K562 (cell line): ENCODE results near the gene MAPKAPK3. TPM values are rescaled to one million over a fixed set of nuclear protein-coding genes. Genes with fewer than 3 reads are reported as not detected.
A peak's percentile ranks its signal among the peaks of the same experiment; 100 is the strongest.

Source experiments
- ATAC-seq: fragments of 200-7000 bp; cut with Tn5 transposase; 3 replicates; pipeline ENCODE4 v1.9.1; 2020; ENCODE audit warnings: moderate library complexity
- BruUV-seq: library from RNA; stranded (reverse); fragments of 400-500 nt; replicated peaks from 2 replicates; lab custom pipeline; 2021; lab: Mats Ljungman, UMichigan
- CTCF ChIA-PET: fragments of 300-600 bp; formaldehyde crosslinking; extraction: SDS; loops from one replicate; lab custom pipeline; 2021; ENCODE audit warnings: low intra/inter-chr PET ratio; lab: Yijun Ruan, JAX
- POLR2A ChIA-PET: fragments of 300-600, 350-650 bp; sonication (Branson Sonifier 250); formaldehyde crosslinking; extraction: SDS; loops from one replicate; lab custom pipeline; 2021; ENCODE audit warnings: antibody characterized with exemption, inconsistent platforms; lab: Yijun Ruan, JAX
- DNase-seq, 4 experiments: peaks; one replicate each; pipeline versions ENCODE4 v3.0.0 to v3.0.0-alpha.2; 2011 to 2018; ENCODE audit warnings: low spot score in 3 of 4, mixed read lengths in 3 of 4; ENCODE audit errors: extremely low read depth in 1 of 4
- FAIRE-seq: peaks from 2 replicates; lab custom pipeline; 2011; peaks lifted over from hg19 to GRCh38; lab: Jason Lieb, UNC
- H2AFZ ChIP-seq: 2 replicates; pipeline ENCODE4 v1.6.0; 2011; ENCODE audit warnings: low read depth, low read length, control low read depth, inconsistent platforms
- H3K27ac ChIP-seq: fragments of 200-600 bp; 3 replicates; pipeline ENCODE4 v1.8.0; 2011; ENCODE audit warnings: low read depth, mild to moderate bottlenecking, control low read depth, inconsistent platforms, low read length, moderate library complexity, mixed read lengths; ENCODE audit errors: extremely low read depth
- H3K27me3 ChIP-seq, 2 experiments: fragments of 300-600 bp in 1 of 2; 2 replicates in 1 of 2; 3 replicates in 1 of 2; pipeline versions ENCODE4 v1.6.0 to v1.8.0; 2011; ENCODE audit warnings: inconsistent platforms in 2 of 2, low read length in 2 of 2, mild to moderate bottlenecking in 1 of 2, mixed read lengths in 1 of 2, moderate library complexity in 1 of 2; ENCODE audit not compliant: control insufficient read depth in 2 of 2, insufficient read depth in 2 of 2
- H3K36me3 ChIP-seq: fragments of 300-600 bp; 3 replicates; pipeline ENCODE4 v1.8.0; 2011; ENCODE audit warnings: mild to moderate bottlenecking, low read length, inconsistent platforms; ENCODE audit not compliant: control insufficient read depth, insufficient read depth
- H3K4me1 ChIP-seq, 2 experiments: fragments of 200-600 bp in 1 of 2; replicated peaks in 1 of 2; 2 replicates in 1 of 2; 3 replicates in 1 of 2; pipeline versions ENCODE4 v1.5.1 to v1.8.0; 2011; ENCODE audit warnings: inconsistent platforms in 2 of 2, low read length in 2 of 2, mild to moderate bottlenecking in 1 of 2, mixed read lengths in 1 of 2, moderate library complexity in 1 of 2; ENCODE audit not compliant: control insufficient read depth in 2 of 2, insufficient read depth in 2 of 2
- H3K4me2 ChIP-seq: 2 replicates; pipeline ENCODE4 v1.6.1; 2011; ENCODE audit warnings: low read length, control low read depth, inconsistent platforms, mixed read lengths; ENCODE audit not compliant: insufficient read depth
- H3K4me3 ChIP-seq: fragments of 200-600 bp; sonication (generic), shearing (Covaris generic); 2 replicates; pipeline ENCODE4 v1.5.1; 2016; ENCODE audit warnings: control low read depth, inconsistent platforms
- H3K79me2 ChIP-seq: fragments of 200-600 bp; 3 replicates; pipeline ENCODE4 v1.8.0; 2011; ENCODE audit warnings: low read length, inconsistent platforms; ENCODE audit not compliant: control insufficient read depth, insufficient read depth
- H3K9ac ChIP-seq, 2 experiments: 2 replicates each; pipeline versions ENCODE4 v1.6.0 to v1.6.1; 2011; ENCODE audit warnings: low read depth in 2 of 2, low read length in 2 of 2, control low read depth in 1 of 2, inconsistent platforms in 1 of 2, mild to moderate bottlenecking in 1 of 2, mixed read lengths in 1 of 2; ENCODE audit not compliant: insufficient read depth in 1 of 2
- H3K9me1 ChIP-seq: one replicate; pipeline ENCODE4 v1.6.0; 2011; ENCODE audit warnings: inconsistent platforms, mild to moderate bottlenecking, low read length, moderate library complexity; ENCODE audit not compliant: control insufficient read depth, insufficient read depth
- H3K9me3 ChIP-seq: replicated peaks from 2 replicates; pipeline ENCODE4 v1.5.1; 2011; ENCODE audit warnings: low read depth, low read length, inconsistent platforms; ENCODE audit not compliant: control insufficient read depth, insufficient read depth
- H4K20me1 ChIP-seq: replicated peaks from 2 replicates; pipeline ENCODE4 v1.6.1; 2011; ENCODE audit warnings: low read length, inconsistent platforms, mixed read lengths; ENCODE audit not compliant: control insufficient read depth, insufficient read depth
- CBFB ChIP-seq: sonication (generic); formaldehyde crosslinking; IDR thresholded peaks from 2 replicates; pipeline ENCODE4 v1.4.0; 2020; ENCODE audit warnings: mild to moderate bottlenecking, missing genetic modification reagents
- EP300 ChIP-seq: IDR thresholded peaks from 2 replicates; pipeline ENCODE4 v1.6.1; 2012; ENCODE audit warnings: low read length, improper control_type of control experiment
- KLF16 ChIP-seq: IDR thresholded peaks from 2 replicates; pipeline ENCODE4 v1.6.1; 2016; ENCODE audit warnings: antibody characterized with exemption
- MYC ChIP-seq, 2 experiments: fragments of 250-450 bp in 1 of 2; sonication (Bioruptor Pico) in 1 of 2; IDR thresholded peaks; 2 replicates each; pipeline versions ENCODE4 v1.5.1 to v1.6.1; 2012 to 2021; ENCODE audit warnings: low read depth in 2 of 2, borderline replicate concordance in 1 of 2, improper control_type of control experiment in 1 of 2, low read length in 1 of 2, mild to moderate bottlenecking in 1 of 2, moderate library complexity in 1 of 2
- PHTF2 ChIP-seq: fragments of 250-450 bp; sonication (Bioruptor Pico); IDR thresholded peaks from 2 replicates; pipeline ENCODE4 v1.5.0; 2021; ENCODE audit warnings: mild to moderate bottlenecking
- POLR2A ChIP-seq: fragments of 450-650 bp; conservative IDR thresholded peaks from 2 replicates; pipeline ENCODE4 v1.6.1; 2016
- RB1 ChIP-seq: fragments of 450-650 bp; IDR thresholded peaks from 2 replicates; pipeline ENCODE4 v1.6.1; 2017; ENCODE audit warnings: low read depth, mild to moderate bottlenecking
- SRSF1 ChIP-seq: fragments of 200-400 bp; formaldehyde crosslinking; IDR thresholded peaks from 2 replicates; pipeline ENCODE4 v1.6.1; 2017; ENCODE audit warnings: mild to moderate bottlenecking, low read depth, low read length, moderate library complexity
- ZBTB1 ChIP-seq: sonication (generic); formaldehyde crosslinking; IDR thresholded peaks from 2 replicates; pipeline ENCODE4 v1.8.1; 2023; ENCODE audit warnings: missing genetic modification reagents, low read depth, mild to moderate bottlenecking, borderline replicate concordance
- ZKSCAN1 ChIP-seq: fragments of 150-350 bp; IDR thresholded peaks from 2 replicates; pipeline ENCODE4 v1.6.1; 2016; ENCODE audit warnings: low read depth, low read length
- ZNF589 ChIP-seq: fragments of 200-800 bp; sonication (Bioruptor generic); IDR thresholded peaks from 2 replicates; pipeline ENCODE4 v1.6.1; 2016; ENCODE audit warnings: low read depth, missing genetic modification characterization, missing compliant biosample characterization
- WGBS: fragments of 100-300 bp; shearing (Covaris generic); methylation state at CpG from one replicate; pipeline ENCODE4 v1.1.6; 2016; ENCODE audit warnings: low coverage, mixed read lengths; ENCODE audit not compliant: insufficient coverage; ENCODE audit errors: missing lambda C conversion rate; 5-methylcytosine and 5-hydroxymethylcytosine counted together
- in situ Hi-C: fragments of 300-500 bp; cut with MboI; formaldehyde crosslinking; loops from 4 replicates; pipeline ENCODE4 v1.15.0; 2018; ENCODE audit warnings: inconsistent platforms, mixed read lengths
- intact Hi-C: fragments of 100-400 bp; cut with micrococcal nuclease; formaldehyde crosslinking; loops from 2 replicates; pipeline ENCODE4 v1.14.2; 2022
- polyA plus RNA-seq, 8 experiments: library from polyadenylated mRNA; depleted of rRNA in 4 of 8; stranded (reverse) in 5 of 8; unstranded in 3 of 8; fragments of >200 nt; fragmentation: Nextera tagmentation in 2 of 8; fragmentation: Illumina TruSeq in 1 of 8; extraction: Ambion mirVana in 2 of 8; extraction: Trizol in 1 of 8; gene quantifications; 2 replicates each; pipeline versions ENCODE4 v1.2.1 to v1.2.3, GENCODE V29; 2011 to 2014; ENCODE audit warnings: inconsistent platforms in 1 of 8, missing spikeins in 1 of 8
- total RNA-seq, 7 experiments: library from RNA; depleted of rRNA in 6 of 7; stranded (reverse); fragments of >200 nt in 6 of 7; fragmentation: Illumina TruSeq in 2 of 7; extraction: Trizol in 2 of 7; gene quantifications; 2 replicates each; pipeline versions ENCODE4 v1.2.1 to v1.2.3, GENCODE V29; 2011 to 2021; ENCODE audit warnings: low replicate concordance in 1 of 7
- TF ChIP-seq, protein P1 (sequence below): fragments of 450-650 bp; formaldehyde crosslinking; IDR thresholded peaks from 2 replicates; pipeline ENCODE4 v1.4.0; 2020; ENCODE audit warnings: mild to moderate bottlenecking, moderate library complexity

The MAPKAPK3 gene
- total and polyA plus RNA-seq, 9 of the 15 experiments (the other 6 are each of a cell fraction or from before 2014, with no cell fraction given), result 8.0 to 56.4 (median 41.2) TPM

DNA sequence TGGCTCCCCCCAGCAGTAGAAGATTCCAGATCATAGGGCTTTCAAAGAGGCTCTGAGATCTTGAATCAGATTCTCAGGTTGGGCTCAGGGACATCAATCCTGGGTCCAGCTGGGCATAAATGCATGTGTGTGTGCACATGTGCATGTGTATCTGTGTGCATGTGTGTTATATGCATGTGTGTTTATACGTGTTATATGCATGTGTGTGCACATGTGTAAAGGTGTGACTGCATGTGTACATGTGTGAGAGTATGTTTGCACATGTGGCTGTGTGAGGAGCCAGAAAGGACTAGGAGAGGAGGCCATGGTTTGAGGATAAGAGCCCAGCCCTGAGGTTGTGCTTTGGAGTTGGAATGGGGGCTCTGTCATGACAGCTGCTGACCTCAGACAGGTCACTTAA is 1.8 kb upstream of the MAPKAPK3 start:
- FAIRE-seq (no peak), ATAC-seq (no peak), DNase-seq (no peak)
- peaks cover 24 to 40% of the 10 kb centered on the region in 2 experiments; a peak in 4 of 5 replicates for H3K4me1 ChIP-seq
- H3K27me3 ChIP-seq, result no peaks in the 10 kb centered on the region
- no peak overlapping the region for H2AFZ ChIP-seq
- no peak overlapping the region for H3K4me3 ChIP-seq
- H3K79me2 ChIP-seq, result peaks cover 61% of the 10 kb centered on the region
- ChIA-PET POLR2A (interaction anchor here (1.2 kb wide), 1 partner anchor 1055 kb away, joined by 3 read pairs; no protein-coding TSS in a partner anchor), CTCF (interaction anchor here (0.9 to 5.4 kb wide), 3 partner anchors 38 to 757 kb away, joined by 3 to 56 read pairs (median 5); no protein-coding TSS in a partner anchor)
- peaks cover 19% of the 10 kb centered on the region; the same call in 2 of the 3 replicates for H3K36me3 ChIP-seq
- H3K9me3 ChIP-seq, result no peaks in the 10 kb centered on the region
- H3K27ac ChIP-seq, result no peak overlapping the region
- no TSS peak for BruUV-seq
- H3K9ac ChIP-seq, result no peak overlapping the region
- TF ChIP-seq CBFB (CRISPR knock-in tag) (no peak), POLR2A (no peak)
- in situ Hi-C loops (loop anchor here (5.0 kb wide), 1 partner anchor 762 kb away; no protein-coding TSS in a partner anchor), intact Hi-C loops (loop anchor here (10.0 kb wide), 1 partner anchor 770 kb away; the partner anchor contains the start of gene MANF)
- H4K20me1 ChIP-seq, result peaks cover 6% of the 10 kb centered on the region; the same call in 1 of the 2 replicates
- no peaks in the 10 kb centered on the region for H3K9me1 ChIP-seq
- no CpG with 5 or more reads among the region's 1 CpG for WGBS
- H3K4me2 ChIP-seq, result no peak overlapping the region

DNA sequence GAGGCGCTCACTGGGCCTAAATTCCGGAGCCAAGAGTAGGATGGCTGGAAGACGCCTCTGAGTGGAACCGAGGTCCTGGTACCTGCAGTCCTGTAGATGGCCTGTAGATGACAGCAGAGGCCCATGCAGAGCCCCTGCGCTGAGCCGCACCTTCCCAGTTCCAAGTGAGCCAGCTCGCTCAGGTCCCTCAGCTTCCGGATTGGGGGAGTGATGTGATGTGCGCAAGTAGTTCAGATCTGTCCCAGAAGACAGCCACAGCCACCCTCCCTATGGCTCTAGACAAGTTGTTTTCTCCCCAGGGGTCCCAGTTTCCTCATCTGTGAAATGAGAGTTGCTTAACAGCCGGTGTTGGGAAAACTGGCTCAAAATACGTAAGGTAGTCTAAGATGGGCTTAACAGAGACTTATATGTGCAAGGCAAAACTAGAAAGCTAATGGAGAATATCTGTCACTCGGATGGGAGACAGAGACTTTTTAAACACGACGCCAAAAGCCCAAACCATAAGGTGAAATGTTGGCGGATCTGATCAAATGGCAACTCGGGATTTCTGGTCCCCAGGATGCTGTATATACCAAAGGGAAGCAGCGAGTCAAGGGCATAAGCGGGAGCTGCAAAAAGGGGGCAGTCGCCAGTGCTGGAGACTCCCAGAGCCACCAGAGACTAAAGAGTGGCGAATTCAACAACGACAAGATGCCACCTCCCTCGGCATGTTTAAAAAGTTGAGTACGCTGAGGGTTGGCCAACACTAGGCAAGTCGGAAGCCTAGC is 765 bp upstream of the MAPKAPK3 start:
- Histone ChIP-seq H3K9ac (peak overlapping the region; percentile 22 to 82; a peak in 2 of 4 replicates), H3K36me3 (peaks cover 20% of the 10 kb centered on the region; the same call in 2 of the 3 replicates), H3K27me3 (no peaks in the 10 kb centered on the region), H3K9me1 (no peaks in the 10 kb centered on the region), H4K20me1 (peaks cover 8% of the 10 kb centered on the region; the same call in 1 of the 2 replicates), H3K9me3 (no peaks in the 10 kb centered on the region), H3K27ac (peak overlapping the region; percentile 42; the same call in 2 of the 3 replicates), H3K79me2 (peaks cover 58% of the 10 kb centered on the region), H3K4me3 (peak overlapping the region; percentile 72), H3K4me2 (peak overlapping the region; percentile 79), H2AFZ (peak overlapping the region; percentile 77), H3K4me1 (peaks cover 24 to 42% of the 10 kb centered on the region in 2 experiments; a peak in 4 of 5 replicates)
- in situ Hi-C loops, result loop anchor here (5.0 kb wide), 1 partner anchor 761 kb away; no protein-coding TSS in a partner anchor
- FAIRE-seq (peak; percentile 75), ATAC-seq (peak; percentile 34), DNase-seq (peak; percentile 50 to 87 (median 70))
- ChIA-PET POLR2A (interaction anchor here (0.6 to 1.2 kb wide), 4 partner anchors 15 to 1054 kb away, joined by 3 to 6 read pairs (median 4); no protein-coding TSS in a partner anchor), CTCF (interaction anchor here (0.7 to 5.4 kb wide), 6 partner anchors 16 to 1066 kb away, joined by 3 to 56 read pairs (median 3); no protein-coding TSS in a partner anchor)
- no TSS peak for BruUV-seq
- WGBS, result 8% methylated on average over 21 of the region's 24 CpGs
- intact Hi-C loops, result loop anchor here (1.0 to 10.0 kb wide), 2 partner anchors 36 to 769 kb away; partner anchors contain the start of gene MANF
- TF ChIP-seq RB1, result peak; percentile 31; the same call in 1 of the 2 replicates
- TF ChIP-seq ZKSCAN1, result peak; percentile 85; the same call in 1 of the 2 replicates
- TF ChIP-seq MYC (IDR thresholded peaks at IDR 0.05; ENCODE audit: low read depth, low read length), result 0 out of 2 replicates have a peak, but pooled peaks have one; percentile 32
- TF ChIP-seq MYC (CRISPR knock-in tag; IDR thresholded peaks at IDR 0.05; ENCODE audit: borderline replicate concordance, low read depth), result no peak
- no peak for TF ChIP-seq ZBTB1
- no peak for TF ChIP-seq SRSF1
- no peak for TF ChIP-seq PHTF2
- TF ChIP-seq, protein P1, sequence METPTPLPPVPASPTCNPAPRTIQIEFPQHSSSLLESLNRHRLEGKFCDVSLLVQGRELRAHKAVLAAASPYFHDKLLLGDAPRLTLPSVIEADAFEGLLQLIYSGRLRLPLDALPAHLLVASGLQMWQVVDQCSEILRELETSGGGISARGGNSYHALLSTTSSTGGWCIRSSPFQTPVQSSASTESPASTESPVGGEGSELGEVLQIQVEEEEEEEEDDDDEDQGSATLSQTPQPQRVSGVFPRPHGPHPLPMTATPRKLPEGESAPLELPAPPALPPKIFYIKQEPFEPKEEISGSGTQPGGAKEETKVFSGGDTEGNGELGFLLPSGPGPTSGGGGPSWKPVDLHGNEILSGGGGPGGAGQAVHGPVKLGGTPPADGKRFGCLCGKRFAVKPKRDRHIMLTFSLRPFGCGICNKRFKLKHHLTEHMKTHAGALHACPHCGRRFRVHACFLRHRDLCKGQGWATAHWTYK, result no peak
- 0 out of 2 replicates have a peak, but pooled peaks have one; percentile 16 for TF ChIP-seq EP300
- peak; percentile 67; the same call in 1 of the 2 replicates for TF ChIP-seq KLF16
- 0 out of 2 replicates have a peak, but pooled peaks have one; percentile 24 for TF ChIP-seq ZNF589
